Subcutaneous abdominal adipose tissue (tissue), 5 donors: ENCODE measurements around the gene ANO9.
"Not testable (repeated sequence)": the region's sequence is repeated elsewhere in the genome, so short reads cannot be mapped to it uniquely, and the experiment has no call there.

ENCODE experiments used
- H3K27ac ChIP-seq: one replicate; pipeline ENCODE4 v1.7.0; 2013; ENCODE audit warnings: low read depth, mild to moderate bottlenecking, inconsistent platforms, low read length, moderate library complexity
- H3K27me3 ChIP-seq, 5 donors: one replicate each; pipeline ENCODE4 v1.7.0; 2013; ENCODE audit warnings: low read length in 5 of 5, inconsistent platforms in 1 of 5; ENCODE audit not compliant: control insufficient read depth in 5 of 5, insufficient read depth in 4 of 5
- H3K36me3 ChIP-seq, 5 donors: one replicate each; pipeline ENCODE4 v1.7.0; 2013; ENCODE audit warnings: low read length in 5 of 5; ENCODE audit not compliant: control insufficient read depth in 5 of 5, insufficient read depth in 5 of 5
- H3K4me1 ChIP-seq, 5 donors: one replicate each; pipeline ENCODE4 v1.7.0; 2013; ENCODE audit warnings: low read length in 5 of 5, mild to moderate bottlenecking in 3 of 5, moderate library complexity in 1 of 5; ENCODE audit not compliant: control insufficient read depth in 5 of 5, insufficient read depth in 5 of 5
- H3K4me3 ChIP-seq, 5 donors: one replicate each; pipeline ENCODE4 v1.7.0; 2013; ENCODE audit warnings: low read length in 5 of 5, low read depth in 1 of 5
- H3K9ac ChIP-seq, 5 donors: one replicate each; pipeline ENCODE4 v1.7.0; 2013; ENCODE audit warnings: low read length in 5 of 5, mild to moderate bottlenecking in 4 of 5, moderate library complexity in 3 of 5
- H3K9me3 ChIP-seq, 5 donors: one replicate each; pipeline ENCODE4 v1.7.0; 2013; ENCODE audit warnings: low read length in 5 of 5; ENCODE audit not compliant: control insufficient read depth in 5 of 5
- donor health status: healthy.
- donor health status: healthy.
- donor health status: healthy.
- donor health status: healthy.
- donor health status: healthy.

ANO9 gene

GRCh38 chr11:394858-395655 is 46.8 kb downstream of the ANO9 start:
- H3K9me3 ChIP-seq, result no peaks in the 10 kb centered on the region
- H3K4me3 ChIP-seq, result peak overlapping the region in 1 of 5 donors; percentile 34
- peaks cover 3 to 12% (median 9%) of the 10 kb centered on the region in 5 donors for H3K27me3 ChIP-seq
- H3K9ac ChIP-seq, result no peak overlapping the region
- no peak overlapping the region for H3K27ac ChIP-seq
- no peaks in the 10 kb centered on the region for H3K36me3 ChIP-seq
- H3K4me1 ChIP-seq, result peaks cover 0 to 25% (median 16%) of the 10 kb centered on the region in 5 donors

- H3K27me3 ChIP-seq, result peaks cover 3 to 12% (median 9%) of the 10 kb centered on the region in 5 donors
- peaks cover 0 to 25% (median 16%) of the 10 kb centered on the region in 5 donors for H3K4me1 ChIP-seq
- H3K36me3 ChIP-seq, result no peaks in the 10 kb centered on the region
- H3K9ac ChIP-seq, result no peak within 1 kb of the TSS
- H3K27ac ChIP-seq, result no peak within 1 kb of the TSS
- H3K4me3 ChIP-seq, result peak within 1 kb of the TSS in 3 of 5 donors; percentile 6 to 37 (median 34)
- no peaks in the 10 kb centered on the region for H3K9me3 ChIP-seq
These were observed 47.6 kb downstream of the ANO9 start, which contains the start of gene PKP3 for GRCh38 chr11:394034-394857. TSS of gene PKP3 (plus strand) at chr11:394209. CDS start at chr11:394293, 84 bp downstream.

- Histone ChIP-seq H3K4me3 (peak overlapping the region in 2 of 5 donors; percentile 34 to 37), H3K9ac (no peak overlapping the region), H3K36me3 (no peaks in the 10 kb centered on the region), H3K27ac (no peak overlapping the region), H3K9me3 (no peaks in the 10 kb centered on the region), H3K4me1 (peaks cover 0 to 25% (median 16%) of the 10 kb centered on the region in 5 donors), H3K27me3 (peaks cover 3 to 12% (median 10%) of the 10 kb centered on the region in 5 donors)
These were observed 48.4 kb downstream of the ANO9 start for GRCh38 chr11:393219-394033.

- H3K27me3 ChIP-seq, result peaks cover 3 to 14% (median 10%) of the 10 kb centered on the region in 5 donors
- H3K36me3 ChIP-seq, result no peaks in the 10 kb centered on the region
- H3K4me1 ChIP-seq, result peaks cover 0 to 22% (median 15%) of the 10 kb centered on the region in 5 donors
- peaks cover 0 to 4% (median 3%) of the 10 kb centered on the region in 5 donors for H3K9me3 ChIP-seq
- no peak overlapping the region for H3K27ac ChIP-seq
- no peak overlapping the region for H3K9ac ChIP-seq
- H3K4me3 ChIP-seq, result no peak overlapping the region
These were observed 49.6 kb downstream of the ANO9 start for GRCh38 chr11:392102-392777.

GRCh38 chr11:391117-392017 is 50.4 kb downstream of the ANO9 start:
- H3K9ac ChIP-seq, result no peak overlapping the region
- H3K9me3 ChIP-seq, result peaks cover 0 to 11% (median 11%) of the 10 kb centered on the region in 5 donors
- H3K36me3 ChIP-seq, result no peaks in the 10 kb centered on the region
- H3K4me3 ChIP-seq, result no peak overlapping the region
- no peak overlapping the region for H3K27ac ChIP-seq
- H3K27me3 ChIP-seq, result peaks cover 3 to 14% (median 10%) of the 10 kb centered on the region in 5 donors
- peaks cover 0 to 13% (median 6%) of the 10 kb centered on the region in 5 donors for H3K4me1 ChIP-seq

GRCh38 chr11:390175-390574 is 51.6 kb downstream of the ANO9 start:
- H3K4me3 ChIP-seq, result no peak overlapping the region

GRCh38 chr11:389369-389768 is 52.4 kb downstream of the ANO9 start:
- H3K36me3 ChIP-seq, H3K4me3 ChIP-seq, H3K9ac ChIP-seq, H3K27ac ChIP-seq, H3K4me1 ChIP-seq: not testable (repeated sequence)
- Histone ChIP-seq H3K9me3 (peaks cover 0 to 19% (median 17%) of the 10 kb centered on the region in 5 donors), H3K27me3 (peaks cover 0 to 14% (median 5%) of the 10 kb centered on the region in 5 donors)

More at GRCh38 chr11:390175-390574, 51.6 kb downstream of the ANO9 start:
- Histone ChIP-seq H3K9me3 (peaks cover 0 to 19% (median 17%) of the 10 kb centered on the region in 5 donors), H3K4me1 (peaks cover 0 to 13% (median 5%) of the 10 kb centered on the region in 5 donors), H3K27ac (no peak overlapping the region), H3K27me3 (peaks cover 3 to 14% (median 5%) of the 10 kb centered on the region in 5 donors), H3K36me3 (no peaks in the 10 kb centered on the region), H3K9ac (no peak overlapping the region)

- H3K9me3 ChIP-seq, result peaks cover 0 to 19% (median 17%) of the 10 kb centered on the region in 5 donors
- no peak overlapping the region for H3K4me3 ChIP-seq
- no peaks in the 10 kb centered on the region for H3K36me3 ChIP-seq
- H3K9ac ChIP-seq, result no peak overlapping the region
- no peak overlapping the region for H3K27ac ChIP-seq
- no peaks in the 10 kb centered on the region for H3K4me1 ChIP-seq
- peaks cover 4 to 14% (median 6%) of the 10 kb centered on the region in 5 donors for H3K27me3 ChIP-seq
These were observed 54.5 kb downstream of the ANO9 start for GRCh38 chr11:387193-387793.
